Esophagus muscularis mucosa (tissue), 4 donors: ENCODE data around the gene MOCS1. TPM values are rescaled to one million over a fixed set of nuclear protein-coding genes. Genes with fewer than 3 reads are reported as not detected.
A peak's percentile ranks its signal among the peaks of the same experiment; 100 is the strongest.

Experiments used
- DNase-seq: peaks from one replicate; pipeline ENCODE4 v3.0.0-alpha.2; 2017; ENCODE audit errors: extremely low spot score
- H3K27ac ChIP-seq, 4 donors: fragments of 200-600 bp; sonication (generic); replicated peaks in 1 of 4; 1 replicate in 3 of 4; 2 replicates in 1 of 4; pipeline ENCODE4 v1.5.1; 2016 to 2019; ENCODE audit warnings: mild to moderate bottlenecking in 1 of 4
- H3K27me3 ChIP-seq, 4 donors: fragments of 200-600 bp; sonication (generic); one replicate each; pipeline versions ENCODE4 v1.5.1 to v1.6.0; 2016 to 2019
- H3K36me3 ChIP-seq, 4 donors: fragments of 200-600 bp; sonication (generic); one replicate each; pipeline ENCODE4 v1.5.1; 2016 to 2019
- H3K4me1 ChIP-seq, 4 donors: fragments of 200-600 bp; sonication (generic); one replicate each; pipeline ENCODE4 v1.5.1; 2016 to 2019
- H3K4me3 ChIP-seq, 4 donors: fragments of 200-600 bp; sonication (generic); 1 replicate in 2 of 4; 2 replicates in 2 of 4; pipeline ENCODE4 v1.5.1; 2016 to 2019; ENCODE audit warnings: mild to moderate bottlenecking in 4 of 4, moderate library complexity in 1 of 4
- H3K9me3 ChIP-seq, 4 donors: fragments of 200-600 bp; sonication (generic); 1 replicate in 3 of 4; 2 replicates in 1 of 4; pipeline ENCODE4 v1.5.1; 2016 to 2019
- EP300 ChIP-seq: sonication (generic); formaldehyde crosslinking; IDR thresholded peaks from one replicate; pipeline ENCODE4 v1.6.1; 2017; ENCODE audit warnings: antibody characterized with exemption
- POLR2A ChIP-seq: fragments of 450-650 bp; IDR thresholded peaks from one replicate; pipeline ENCODE4 v1.6.1; 2017; ENCODE audit warnings: antibody characterized with exemption, moderate library complexity, mild to moderate bottlenecking, low read depth
- POLR2AphosphoS5 ChIP-seq, 2 donors: sonication (generic); formaldehyde crosslinking; IDR thresholded peaks; one replicate each; pipeline ENCODE4 v1.6.1; 2017; ENCODE audit warnings: antibody characterized with exemption in 2 of 2
- WGBS: methylation state at CpG from one replicate; pipeline ENCODE4 v1.1.5; 2018; 5-methylcytosine and 5-hydroxymethylcytosine counted together
- intact Hi-C: fragments of 100-400 bp; cut with DNase I; formaldehyde crosslinking; loops from one replicate; pipeline ENCODE4 v1.15.1; 2023
- total RNA-seq, 4 donors: library from RNA; depleted of rRNA; stranded (reverse); fragments of >200 nt; gene quantifications; one replicate each; pipeline versions ENCODE4 v1.1.0 to v1.2.1, GENCODE V29; 2016
- TF ChIP-seq, protein P1 (sequence below), 3 experiments: fragments of 200-600 bp in 2 of 3; fragments of 450-650 bp in 1 of 3; sonication (generic) in 2 of 3; IDR thresholded peaks; one replicate each; pipeline ENCODE4 v1.5.1; 2017 to 2019; ENCODE audit warnings: antibody characterized with exemption in 3 of 3, mild to moderate bottlenecking in 2 of 3, moderate library complexity in 1 of 3

Gene MOCS1
- total RNA-seq, 4 donors from 2014 or later = 19.1 to 37.3 (median 28.0) TPM

DNA sequence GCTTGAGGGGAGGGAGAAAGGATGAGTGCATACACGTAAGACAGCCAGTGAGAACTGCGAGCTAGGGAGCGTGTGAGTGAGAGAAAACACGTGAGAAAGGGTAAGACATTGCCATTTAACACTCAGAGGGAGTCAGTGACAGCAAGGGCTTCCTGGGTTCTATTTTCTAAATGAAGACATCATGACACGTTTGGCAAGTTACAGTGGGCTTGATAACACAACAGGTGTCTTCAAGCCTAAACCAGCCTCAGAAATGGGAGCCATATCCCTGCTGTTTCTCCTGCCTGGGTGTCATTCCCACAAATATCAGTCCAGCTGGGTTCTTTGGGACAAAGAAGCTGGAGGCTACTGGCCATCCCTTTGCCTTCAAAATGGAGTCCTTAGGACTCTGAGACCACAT is 16.9 kb upstream of the MOCS1 start:
- peak; percentile 39 for DNase-seq
- TF ChIP-seq, protein P1, sequence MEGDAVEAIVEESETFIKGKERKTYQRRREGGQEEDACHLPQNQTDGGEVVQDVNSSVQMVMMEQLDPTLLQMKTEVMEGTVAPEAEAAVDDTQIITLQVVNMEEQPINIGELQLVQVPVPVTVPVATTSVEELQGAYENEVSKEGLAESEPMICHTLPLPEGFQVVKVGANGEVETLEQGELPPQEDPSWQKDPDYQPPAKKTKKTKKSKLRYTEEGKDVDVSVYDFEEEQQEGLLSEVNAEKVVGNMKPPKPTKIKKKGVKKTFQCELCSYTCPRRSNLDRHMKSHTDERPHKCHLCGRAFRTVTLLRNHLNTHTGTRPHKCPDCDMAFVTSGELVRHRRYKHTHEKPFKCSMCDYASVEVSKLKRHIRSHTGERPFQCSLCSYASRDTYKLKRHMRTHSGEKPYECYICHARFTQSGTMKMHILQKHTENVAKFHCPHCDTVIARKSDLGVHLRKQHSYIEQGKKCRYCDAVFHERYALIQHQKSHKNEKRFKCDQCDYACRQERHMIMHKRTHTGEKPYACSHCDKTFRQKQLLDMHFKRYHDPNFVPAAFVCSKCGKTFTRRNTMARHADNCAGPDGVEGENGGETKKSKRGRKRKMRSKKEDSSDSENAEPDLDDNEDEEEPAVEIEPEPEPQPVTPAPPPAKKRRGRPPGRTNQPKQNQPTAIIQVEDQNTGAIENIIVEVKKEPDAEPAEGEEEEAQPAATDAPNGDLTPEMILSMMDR (IDR thresholded peaks at IDR 0.05) = no peak
- no peak for TF ChIP-seq POLR2AphosphoS5 (IDR thresholded peaks at IDR 0.05)
- TF ChIP-seq POLR2A = no peak
- no peak for TF ChIP-seq EP300
- WGBS = 77% methylated on average over 5 of the region's 5 CpGs
- Histone ChIP-seq H3K27ac (no peak overlapping the region), H3K4me1 (peaks cover 0 to 4% (median 0%) of the 10 kb centered on the region in 4 donors), H3K36me3 (no peaks in the 10 kb centered on the region), H3K9me3 (no peaks in the 10 kb centered on the region), H3K27me3 (no peaks in the 10 kb centered on the region), H3K4me3 (no peak overlapping the region)
- intact Hi-C loops = no loop called here

DNA sequence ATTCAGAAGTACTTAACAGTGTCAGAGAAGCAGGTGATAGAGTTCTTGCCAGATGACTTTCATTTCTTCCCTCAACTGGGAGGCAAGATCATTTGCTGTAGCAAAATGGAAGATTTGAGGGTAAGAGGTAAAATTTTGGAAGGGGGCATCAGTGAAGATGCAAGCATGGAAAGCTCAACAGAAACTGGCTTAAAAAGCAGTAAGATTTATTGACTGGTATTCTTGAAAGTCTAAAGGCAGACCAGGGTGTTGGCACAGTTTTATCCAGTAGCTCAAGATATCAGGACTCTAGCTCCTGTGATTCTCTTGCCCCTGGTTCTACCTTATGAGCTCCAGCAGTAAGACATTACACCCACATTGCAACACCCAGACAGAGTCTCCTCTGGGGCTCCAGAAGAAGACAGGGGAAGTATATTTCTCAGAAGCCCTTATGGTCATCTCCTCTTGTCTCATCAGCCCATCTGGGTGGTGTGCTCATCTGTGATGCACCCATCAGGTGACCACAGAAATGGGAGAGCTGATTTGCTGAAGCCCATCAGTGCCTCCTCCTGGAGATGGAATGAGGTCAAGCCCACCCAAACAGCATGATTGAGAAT is 16.0 kb upstream of the MOCS1 start:
- TF ChIP-seq POLR2A (no peak), EP300 (no peak), POLR2AphosphoS5 (IDR thresholded peaks at IDR 0.05) (no peak)
- TF ChIP-seq, protein P1 (IDR thresholded peaks at IDR 0.05) = no peak
- DNase-seq = peak; percentile 26
- no peaks in the 10 kb centered on the region for H3K36me3 ChIP-seq

DNA sequence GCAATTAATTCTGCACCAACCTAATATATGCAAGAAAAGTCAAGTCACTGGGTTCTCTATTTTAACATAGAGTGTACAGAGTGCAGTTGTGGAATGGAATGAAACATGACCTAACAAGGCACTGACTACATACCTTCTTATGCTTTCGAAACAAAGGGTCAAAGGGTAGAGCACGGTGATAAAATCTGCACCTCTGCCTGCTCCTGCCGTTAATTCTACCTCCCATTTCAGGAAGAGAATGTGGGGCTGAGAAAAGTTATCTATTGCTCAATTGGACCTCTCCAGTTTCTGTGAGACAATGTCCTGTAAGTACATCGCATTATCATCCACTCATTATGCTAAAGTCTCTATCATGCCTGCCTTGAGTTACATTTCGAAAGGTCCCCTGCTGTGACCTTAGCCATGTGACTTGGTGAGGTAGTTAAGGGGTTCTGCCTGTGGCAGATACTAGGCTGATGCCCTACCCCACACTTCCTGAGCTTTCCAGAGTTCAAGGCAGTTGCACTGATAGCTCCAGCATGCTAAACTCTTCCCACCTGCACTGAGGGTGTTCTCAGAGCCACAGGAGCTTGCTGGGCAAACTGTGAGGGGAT is 14.0 kb upstream of the MOCS1 start:
- Histone ChIP-seq H3K9me3 (no peaks in the 10 kb centered on the region), H3K4me1 (peaks cover 0 to 4% (median 0%) of the 10 kb centered on the region in 4 donors), H3K36me3 (no peaks in the 10 kb centered on the region), H3K27ac (no peak overlapping the region), H3K4me3 (no peak overlapping the region), H3K27me3 (no peaks in the 10 kb centered on the region)
- TF ChIP-seq POLR2AphosphoS5 (IDR thresholded peaks at IDR 0.05) (no peak), POLR2A (no peak), EP300 (no peak)
- TF ChIP-seq, protein P1 (IDR thresholded peaks at IDR 0.05) = no peak
- peak; percentile 53 for DNase-seq
- 88% methylated on average over 5 of the region's 5 CpGs for WGBS
- intact Hi-C loops = no loop called here

More for the DNA sequence above, 16.0 kb upstream of the MOCS1 start:
- no peaks in the 10 kb centered on the region for H3K9me3 ChIP-seq
- no peak overlapping the region for H3K4me3 ChIP-seq
- peaks cover 0 to 4% (median 0%) of the 10 kb centered on the region in 4 donors for H3K4me1 ChIP-seq
- no peaks in the 10 kb centered on the region for H3K27me3 ChIP-seq
- intact Hi-C loops = no loop called here
- no peak overlapping the region for H3K27ac ChIP-seq

DNA sequence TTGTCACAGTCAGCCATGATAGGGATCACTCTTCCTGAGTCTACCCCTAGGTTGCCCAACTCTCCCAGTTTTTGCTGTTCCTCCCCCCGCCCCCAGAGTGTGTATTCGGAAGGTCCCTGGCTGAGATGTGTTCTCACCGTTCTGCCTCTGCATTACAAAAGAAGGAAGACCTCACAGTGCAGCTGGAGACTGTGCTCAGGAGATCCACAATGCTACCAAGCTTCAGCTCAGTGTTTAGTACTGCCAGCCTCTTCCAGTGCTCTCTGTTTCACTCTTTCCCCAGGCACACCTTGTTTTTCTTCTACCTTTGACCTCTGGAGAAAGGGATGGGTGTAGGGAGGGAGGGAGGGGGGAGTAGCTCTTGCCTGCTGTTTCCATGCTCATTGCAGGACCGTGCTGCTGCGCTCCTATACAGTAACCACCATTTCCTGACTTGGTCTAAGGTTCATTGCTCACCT is 13.4 kb upstream of the MOCS1 start:
- Histone ChIP-seq H3K4me3 (no peak overlapping the region), H3K27ac (no peak overlapping the region), H3K4me1 (peaks cover 0 to 4% (median 0%) of the 10 kb centered on the region in 4 donors), H3K9me3 (no peaks in the 10 kb centered on the region), H3K27me3 (no peaks in the 10 kb centered on the region), H3K36me3 (no peaks in the 10 kb centered on the region)
- peak; percentile 86 for DNase-seq
- TF ChIP-seq, protein P1 (IDR thresholded peaks at IDR 0.05) = no peak
- no peak for TF ChIP-seq EP300
- TF ChIP-seq POLR2AphosphoS5 (IDR thresholded peaks at IDR 0.05) = no peak
- TF ChIP-seq POLR2A = no peak
- WGBS = 60% methylated on average over 5 of the region's 5 CpGs
- intact Hi-C loops = no loop called here
